ENCODE measurements around the gene NLGN4Y. TPM values are rescaled to one million over a fixed set of nuclear protein-coding genes. Genes with fewer than 3 reads are reported as not detected.
"Not testable (repeated sequence)": the region's sequence is repeated elsewhere in the genome, so short reads cannot be mapped to it uniquely, and the experiment has no call there.

The NLGN4Y gene
- total RNA-seq, 2 donors from 2014 or later, result 1.6 TPM

DNA sequence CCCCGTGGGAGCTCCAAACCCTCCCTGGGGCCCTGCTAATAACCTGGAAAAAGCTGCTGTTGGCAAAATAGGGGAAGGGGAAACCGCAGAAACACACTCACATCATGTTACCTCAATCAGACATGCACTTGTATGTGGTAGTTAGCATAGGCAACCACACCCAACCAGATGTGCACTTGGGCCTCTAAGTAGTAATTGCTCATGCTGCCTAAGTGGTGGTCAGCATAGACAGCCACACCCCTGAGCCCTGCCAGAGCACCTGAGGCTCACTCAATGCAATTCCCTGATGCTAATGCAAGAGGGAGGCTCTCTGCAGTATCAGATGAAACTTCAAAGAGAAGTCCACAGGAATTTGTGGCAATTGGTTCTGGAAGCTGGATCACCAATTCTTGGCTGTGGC lies 301.4 kb downstream of the NLGN4Y start:
- no peaks in the 10 kb centered on the region for H3K4me1 Mint-ChIP-seq
- peaks cover 4% of the 10 kb centered on the region for H3K36me3 Mint-ChIP-seq (ENCODE audit: low read depth)
- H3K4me3 Mint-ChIP-seq, result no peak overlapping the region
- no peak for ATAC-seq
- H3K27me3 Mint-ChIP-seq, result no peaks in the 10 kb centered on the region
- no peaks in the 10 kb centered on the region for H3K9me3 ChIP-seq (ENCODE audit: control insufficient read depth, low read length, poor library complexity, severe bottlenecking)
- no peak for DNase-seq
- no peak overlapping the region for H3K27ac Mint-ChIP-seq

GRCh38 chrY:14828531-14828930 lies 304.2 kb downstream of the NLGN4Y start:
- no peaks in the 10 kb centered on the region for H3K4me1 Mint-ChIP-seq
- no peak overlapping the region for H3K4me3 Mint-ChIP-seq
- peaks cover 4% of the 10 kb centered on the region for H3K36me3 Mint-ChIP-seq (ENCODE audit: low read depth)
- ATAC-seq (no peak), DNase-seq (no peak)
- H3K27me3 Mint-ChIP-seq, result no peaks in the 10 kb centered on the region
- H3K27ac Mint-ChIP-seq, result no peak overlapping the region
- no peaks in the 10 kb centered on the region for H3K9me3 ChIP-seq (ENCODE audit: control insufficient read depth, low read length, poor library complexity, severe bottlenecking)

GRCh38 chrY:14829366-14829885 lies 305.1 kb downstream of the NLGN4Y start:
- peaks cover 4% of the 10 kb centered on the region for H3K36me3 Mint-ChIP-seq (ENCODE audit: low read depth)
- H3K27me3 Mint-ChIP-seq, result no peaks in the 10 kb centered on the region
- no peaks in the 10 kb centered on the region for H3K9me3 ChIP-seq (ENCODE audit: control insufficient read depth, low read length, poor library complexity, severe bottlenecking)
- no peak overlapping the region for H3K27ac Mint-ChIP-seq
- H3K4me1 Mint-ChIP-seq, result peaks cover 2% of the 10 kb centered on the region
- H3K4me3 Mint-ChIP-seq, result no peak overlapping the region
- ATAC-seq (no peak), DNase-seq (no peak)

- H3K4me1 Mint-ChIP-seq, result peaks cover 7% of the 10 kb centered on the region
- no peak overlapping the region for H3K27ac Mint-ChIP-seq
- no peaks in the 10 kb centered on the region for H3K27me3 Mint-ChIP-seq
- H3K36me3 Mint-ChIP-seq (ENCODE audit: low read depth), result no peaks in the 10 kb centered on the region
- no peak for DNase-seq
- peak; percentile 64 for ATAC-seq
- peak overlapping the region; percentile 39 for H3K4me3 Mint-ChIP-seq
- H3K9me3 ChIP-seq (ENCODE audit: control insufficient read depth, low read length, poor library complexity, severe bottlenecking), result no peaks in the 10 kb centered on the region
Measured at GRCh38 chrY:14834103-14835060, 310.1 kb downstream of the NLGN4Y start.

- H3K27me3 Mint-ChIP-seq, result no peaks in the 10 kb centered on the region
Measured at GRCh38 chrY:14837466-14837865, 313.1 kb downstream of the NLGN4Y start.

DNA sequence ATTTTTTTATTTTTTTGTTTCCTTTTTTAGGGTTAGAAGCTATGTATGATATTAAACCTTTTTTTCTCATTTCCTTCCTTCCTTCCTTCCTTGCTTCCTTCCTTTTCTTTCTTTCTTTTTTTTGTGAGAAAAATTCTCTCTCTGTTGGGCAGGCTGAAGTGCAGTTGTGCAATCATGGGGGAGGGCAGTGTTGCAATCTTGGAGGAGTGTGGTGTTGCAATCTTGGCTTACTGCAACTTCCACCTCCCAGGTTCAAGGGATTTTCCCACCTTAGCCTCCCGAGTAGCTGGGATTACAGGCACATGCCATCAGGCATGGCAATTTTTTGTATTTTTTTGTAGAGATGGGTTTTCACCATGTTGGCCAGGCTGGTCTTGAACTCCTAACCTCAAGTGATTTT lies 326.4 kb downstream of the NLGN4Y start:
- DNase-seq (no peak), ATAC-seq (no peak)
- H3K4me3 Mint-ChIP-seq, result no peak overlapping the region
- H3K9me3 ChIP-seq (ENCODE audit: control insufficient read depth, low read length, poor library complexity, severe bottlenecking), result no peaks in the 10 kb centered on the region
- H3K27ac Mint-ChIP-seq, result no peak overlapping the region
- no peaks in the 10 kb centered on the region for H3K36me3 Mint-ChIP-seq (ENCODE audit: low read depth)
- no peaks in the 10 kb centered on the region for H3K27me3 Mint-ChIP-seq
- no peaks in the 10 kb centered on the region for H3K4me1 Mint-ChIP-seq

More at GRCh38 chrY:14837466-14837865, 313.1 kb downstream of the NLGN4Y start:
- H3K4me1 Mint-ChIP-seq, result peaks cover 7% of the 10 kb centered on the region
- H3K9me3 ChIP-seq (ENCODE audit: control insufficient read depth, low read length, poor library complexity, severe bottlenecking), result no peaks in the 10 kb centered on the region
- ATAC-seq (no peak), DNase-seq (no peak)
- no peak overlapping the region for H3K27ac Mint-ChIP-seq
- H3K4me3 Mint-ChIP-seq, result no peak overlapping the region
- H3K36me3 Mint-ChIP-seq (ENCODE audit: low read depth), result no peaks in the 10 kb centered on the region

DNA sequence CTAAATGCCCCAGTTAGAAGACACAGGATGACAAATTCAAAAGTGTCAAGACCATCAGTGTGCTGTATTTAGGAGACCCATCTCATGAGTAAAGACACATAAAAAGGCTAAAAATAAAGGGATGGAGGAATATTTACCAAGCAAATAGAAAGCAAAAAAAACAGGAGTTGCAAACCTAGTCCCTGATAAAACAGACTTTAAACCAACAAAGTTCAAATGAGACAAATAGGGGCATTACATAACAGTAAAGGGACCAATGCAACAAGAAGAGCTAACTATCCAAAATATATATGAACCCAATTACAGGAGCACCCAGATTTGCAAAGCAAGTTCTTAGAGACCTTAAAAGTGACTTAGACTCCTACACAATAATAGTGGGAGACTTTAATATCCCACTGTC lies 336.1 kb downstream of the NLGN4Y start:
- ATAC-seq, result no peak
- H3K36me3 Mint-ChIP-seq (ENCODE audit: low read depth), result no peaks in the 10 kb centered on the region
- peaks cover 6% of the 10 kb centered on the region for H3K27me3 Mint-ChIP-seq
- H3K9me3 ChIP-seq (ENCODE audit: control insufficient read depth, low read length, poor library complexity, severe bottlenecking), result no peaks in the 10 kb centered on the region
- H3K4me1 Mint-ChIP-seq, result no peaks in the 10 kb centered on the region
- H3K27ac Mint-ChIP-seq, result no peak overlapping the region
- no peak for DNase-seq
- no peak overlapping the region for H3K4me3 Mint-ChIP-seq

DNA sequence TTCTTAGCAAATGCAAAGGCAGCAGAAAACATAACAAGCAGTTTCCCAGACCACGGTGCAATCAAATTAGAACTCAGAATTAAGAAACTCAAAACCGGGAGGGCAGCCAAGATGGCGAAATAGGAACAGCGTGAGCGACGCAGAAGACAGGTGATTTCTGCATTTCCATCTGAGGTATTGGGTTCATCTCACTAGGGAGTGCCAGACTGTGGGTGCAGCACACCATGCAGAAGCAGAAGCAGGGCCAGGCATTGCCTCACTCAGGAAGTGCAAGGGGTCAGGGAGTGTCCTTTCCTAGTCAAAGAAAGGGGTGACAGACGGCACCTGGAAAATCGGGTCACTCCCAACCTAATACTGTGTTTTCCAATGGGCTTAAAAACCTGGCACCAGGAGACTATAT lies 336.7 kb downstream of the NLGN4Y start:
- not testable (repeated sequence) for H3K27ac Mint-ChIP-seq; H3K4me3 Mint-ChIP-seq; DNase-seq; H3K27me3 Mint-ChIP-seq; H3K36me3 Mint-ChIP-seq (ENCODE audit: low read depth); H3K9me3 ChIP-seq (ENCODE audit: control insufficient read depth, low read length, poor library complexity, severe bottlenecking); ATAC-seq; H3K4me1 Mint-ChIP-seq

- DNase-seq (no peak), ATAC-seq (no peak)
- H3K9me3 ChIP-seq (ENCODE audit: control insufficient read depth, low read length, poor library complexity, severe bottlenecking), result no peaks in the 10 kb centered on the region
- Mint-ChIP-seq H3K4me3 (no peak overlapping the region), H3K36me3 (ENCODE audit: low read depth) (no peaks in the 10 kb centered on the region), H3K27ac (no peak overlapping the region), H3K27me3 (no peaks in the 10 kb centered on the region), H3K4me1 (no peaks in the 10 kb centered on the region)
Measured at GRCh38 chrY:14871971-14872370, 347.6 kb downstream of the NLGN4Y start.
